ENCODE measurements around the gene CEP170B. TPM values are rescaled to one million over a fixed set of nuclear protein-coding genes. Genes with fewer than 3 reads are reported as not detected.

Gene CEP170B
- total and polyA plus RNA-seq, 2 donors: 0.90 to 8.3 TPM

GRCh38 chr14:104927432-104927816 lies 62.4 kb downstream of the CEP170B start:
- Histone ChIP-seq H3K27ac (ENCODE audit: low read depth in 1 of 2, low read length in 1 of 2) (no peak overlapping the region), H3K9me3 (ENCODE audit: control insufficient read depth in 2 of 2, insufficient read depth in 1 of 2, low read length in 1 of 2) (peaks cover 0 to 9% of the 10 kb centered on the region in 2 donors), H3K4me1 (ENCODE audit: control insufficient read depth in 2 of 2, insufficient read depth in 2 of 2, low read length in 2 of 2) (peaks cover 0 to 23% of the 10 kb centered on the region in 2 donors), H3K27me3 (ENCODE audit: control insufficient read depth in 2 of 2, insufficient read depth in 1 of 2, low read length in 1 of 2) (peaks cover 0 to 12% of the 10 kb centered on the region in 2 donors), H3K36me3 (ENCODE audit: control insufficient read depth in 2 of 2, insufficient read depth in 2 of 2, low read length in 1 of 2) (no peaks in the 10 kb centered on the region), H3K4me3 (ENCODE audit: low read length in 2 of 2) (no peak overlapping the region)
- 87% methylated on average over 10 of the region's 10 CpGs for WGBS
- DNase-seq (ENCODE audit: low read depth in 6 of 9, low spot score in 9 of 9): no peak

- H3K4me3 ChIP-seq (ENCODE audit: low read length in 2 of 2): no peak overlapping the region
- peaks cover 0 to 9% of the 10 kb centered on the region in 2 donors for H3K9me3 ChIP-seq (ENCODE audit: control insufficient read depth in 2 of 2, insufficient read depth in 1 of 2, low read length in 1 of 2)
- H3K4me1 ChIP-seq (ENCODE audit: control insufficient read depth in 2 of 2, insufficient read depth in 2 of 2, low read length in 2 of 2): peaks cover 0 to 23% of the 10 kb centered on the region in 2 donors
- no peaks in the 10 kb centered on the region for H3K36me3 ChIP-seq (ENCODE audit: control insufficient read depth in 2 of 2, insufficient read depth in 2 of 2, low read length in 1 of 2)
- no peak for DNase-seq (ENCODE audit: low read depth in 6 of 9, low spot score in 9 of 9)
- WGBS: 87% methylated on average over 8 of the region's 8 CpGs
- H3K27ac ChIP-seq (ENCODE audit: low read depth in 1 of 2, low read length in 1 of 2): no peak overlapping the region
- peaks cover 0 to 17% of the 10 kb centered on the region in 2 donors for H3K27me3 ChIP-seq (ENCODE audit: control insufficient read depth in 2 of 2, insufficient read depth in 1 of 2, low read length in 1 of 2)
Observed at GRCh38 chr14:104927901-104928300, 62.8 kb downstream of the CEP170B start.

- Histone ChIP-seq H3K9me3 (ENCODE audit: control insufficient read depth in 2 of 2, insufficient read depth in 1 of 2, low read length in 1 of 2) (peaks cover 0 to 9% of the 10 kb centered on the region in 2 donors), H3K27me3 (ENCODE audit: control insufficient read depth in 2 of 2, insufficient read depth in 1 of 2, low read length in 1 of 2) (peaks cover 0 to 21% of the 10 kb centered on the region in 2 donors), H3K4me3 (ENCODE audit: low read length in 2 of 2) (no peak overlapping the region), H3K4me1 (ENCODE audit: control insufficient read depth in 2 of 2, insufficient read depth in 2 of 2, low read length in 2 of 2) (peaks cover 0 to 25% of the 10 kb centered on the region in 2 donors), H3K36me3 (ENCODE audit: control insufficient read depth in 2 of 2, insufficient read depth in 2 of 2, low read length in 1 of 2) (no peaks in the 10 kb centered on the region), H3K27ac (ENCODE audit: low read depth in 1 of 2, low read length in 1 of 2) (no peak overlapping the region)
- WGBS: 95% methylated on average over 17 of the region's 17 CpGs
- no peak for DNase-seq (ENCODE audit: low read depth in 6 of 9, low spot score in 9 of 9)
Observed at GRCh38 chr14:104928391-104929133, 63.5 kb downstream of the CEP170B start.

GRCh38 chr14:104929268-104930230 lies 64.5 kb downstream of the CEP170B start:
- Histone ChIP-seq H3K27ac (ENCODE audit: low read depth in 1 of 2, low read length in 1 of 2) (no peak overlapping the region), H3K27me3 (ENCODE audit: control insufficient read depth in 2 of 2, insufficient read depth in 1 of 2, low read length in 1 of 2) (peaks cover 0 to 27% of the 10 kb centered on the region in 2 donors), H3K9me3 (ENCODE audit: control insufficient read depth in 2 of 2, insufficient read depth in 1 of 2, low read length in 1 of 2) (no peaks in the 10 kb centered on the region), H3K4me3 (ENCODE audit: low read length in 2 of 2) (no peak overlapping the region), H3K36me3 (ENCODE audit: control insufficient read depth in 2 of 2, insufficient read depth in 2 of 2, low read length in 1 of 2) (no peaks in the 10 kb centered on the region), H3K4me1 (ENCODE audit: control insufficient read depth in 2 of 2, insufficient read depth in 2 of 2, low read length in 2 of 2) (peaks cover 0 to 22% of the 10 kb centered on the region in 2 donors)
- DNase-seq (ENCODE audit: low read depth in 6 of 9, low spot score in 9 of 9): no peak
- WGBS: 96% methylated on average over 15 of the region's 15 CpGs

- Histone ChIP-seq H3K9me3 (ENCODE audit: control insufficient read depth in 2 of 2, insufficient read depth in 1 of 2, low read length in 1 of 2) (no peaks in the 10 kb centered on the region), H3K27me3 (ENCODE audit: control insufficient read depth in 2 of 2, insufficient read depth in 1 of 2, low read length in 1 of 2) (peaks cover 0 to 38% of the 10 kb centered on the region in 2 donors), H3K4me3 (ENCODE audit: low read length in 2 of 2) (no peak overlapping the region), H3K36me3 (ENCODE audit: control insufficient read depth in 2 of 2, insufficient read depth in 2 of 2, low read length in 1 of 2) (no peaks in the 10 kb centered on the region), H3K27ac (ENCODE audit: low read depth in 1 of 2, low read length in 1 of 2) (no peak overlapping the region), H3K4me1 (ENCODE audit: control insufficient read depth in 2 of 2, insufficient read depth in 2 of 2, low read length in 2 of 2) (peaks cover 0 to 12% of the 10 kb centered on the region in 2 donors)
- DNase-seq (ENCODE audit: low read depth in 6 of 9, low spot score in 9 of 9): no peak
- 96% methylated on average over 10 of the region's 10 CpGs for WGBS
Observed at GRCh38 chr14:104930526-104931303, 65.6 kb downstream of the CEP170B start.

GRCh38 chr14:104931304-104931770 lies 66.3 kb downstream of the CEP170B start:
- Histone ChIP-seq H3K4me1 (ENCODE audit: control insufficient read depth in 2 of 2, insufficient read depth in 2 of 2, low read length in 2 of 2) (peaks cover 0 to 8% of the 10 kb centered on the region in 2 donors), H3K27ac (ENCODE audit: low read depth in 1 of 2, low read length in 1 of 2) (no peak overlapping the region), H3K4me3 (ENCODE audit: low read length in 2 of 2) (no peak overlapping the region), H3K27me3 (ENCODE audit: control insufficient read depth in 2 of 2, insufficient read depth in 1 of 2, low read length in 1 of 2) (peaks cover 0 to 44% of the 10 kb centered on the region in 2 donors), H3K9me3 (ENCODE audit: control insufficient read depth in 2 of 2, insufficient read depth in 1 of 2, low read length in 1 of 2) (no peaks in the 10 kb centered on the region), H3K36me3 (ENCODE audit: control insufficient read depth in 2 of 2, insufficient read depth in 2 of 2, low read length in 1 of 2) (no peaks in the 10 kb centered on the region)
- DNase-seq (ENCODE audit: low read depth in 6 of 9, low spot score in 9 of 9): no peak
- 95% methylated on average over 9 of the region's 9 CpGs for WGBS

GRCh38 chr14:104931771-104932675 lies 67.0 kb downstream of the CEP170B start:
- DNase-seq (ENCODE audit: low read depth in 6 of 9, low spot score in 9 of 9): no peak
- no peaks in the 10 kb centered on the region for H3K36me3 ChIP-seq (ENCODE audit: control insufficient read depth in 2 of 2, insufficient read depth in 2 of 2, low read length in 1 of 2)
- peaks cover 0 to 2% of the 10 kb centered on the region in 2 donors for H3K4me1 ChIP-seq (ENCODE audit: control insufficient read depth in 2 of 2, insufficient read depth in 2 of 2, low read length in 2 of 2)
- H3K27me3 ChIP-seq (ENCODE audit: control insufficient read depth in 2 of 2, insufficient read depth in 1 of 2, low read length in 1 of 2): peaks cover 0 to 50% of the 10 kb centered on the region in 2 donors
- no peak overlapping the region for H3K27ac ChIP-seq (ENCODE audit: low read depth in 1 of 2, low read length in 1 of 2)
- 92% methylated on average over 64 of the region's 64 CpGs for WGBS
- no peak overlapping the region for H3K4me3 ChIP-seq (ENCODE audit: low read length in 2 of 2)
- no peaks in the 10 kb centered on the region for H3K9me3 ChIP-seq (ENCODE audit: control insufficient read depth in 2 of 2, insufficient read depth in 1 of 2, low read length in 1 of 2)

All from thymus (tissue), 11 donors.